ENCODE data around the gene EPN2. TPM values are rescaled to one million over a fixed set of nuclear protein-coding genes. Genes with fewer than 3 reads are reported as not detected.
A peak's percentile ranks its signal among the peaks of the same experiment; 100 is the strongest.
"Not testable (repeated sequence)": the region's sequence is repeated elsewhere in the genome, so short reads cannot be mapped to it uniquely, and the experiment has no call there.

Gene EPN2
- total RNA-seq, 4 donors from 2014 or later: 21.8 to 32.3 (median 24.7) TPM

DNA sequence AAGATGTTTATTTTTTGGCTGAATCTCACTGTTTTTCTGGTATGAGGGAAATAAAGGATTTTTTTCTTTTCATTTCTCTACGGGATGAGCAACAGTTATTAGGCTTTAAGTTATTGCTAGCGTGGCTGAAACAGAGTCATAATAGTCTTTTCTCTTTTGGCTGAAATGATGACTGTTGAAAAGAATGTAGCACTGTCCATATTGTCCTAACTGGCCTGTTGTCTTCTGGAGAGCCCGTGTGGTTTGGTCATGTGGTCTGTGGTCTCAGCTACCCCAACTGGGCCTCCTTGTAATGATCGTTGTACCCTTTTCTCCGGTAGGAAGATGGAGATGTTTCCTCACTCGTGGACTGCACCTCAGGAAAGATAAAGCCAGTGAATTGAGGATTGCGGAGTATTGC, 36.6 kb downstream of the EPN2 start:
- Histone ChIP-seq H3K27ac (no peak overlapping the region), H3K4me1 (peaks cover 30 to 51% of the 10 kb centered on the region in 2 donors), H3K27me3 (no peaks in the 10 kb centered on the region), H3K9me3 (no peaks in the 10 kb centered on the region), H3K4me3 (replicated peaks in 1 of 3) (no peak overlapping the region), H3K36me3 (no peaks in the 10 kb centered on the region)
- TF ChIP-seq POLR2A (IDR thresholded peaks at IDR 0.05) (no peak), CTCF (IDR thresholded peaks at IDR 0.05) (no peak)
- 87 to 88% methylated on average over 7 of the region's 7 CpGs for WGBS, 2 donors
- intact Hi-C loops (cut with DNase I): no loop called here
- no peak for DNase-seq

DNA sequence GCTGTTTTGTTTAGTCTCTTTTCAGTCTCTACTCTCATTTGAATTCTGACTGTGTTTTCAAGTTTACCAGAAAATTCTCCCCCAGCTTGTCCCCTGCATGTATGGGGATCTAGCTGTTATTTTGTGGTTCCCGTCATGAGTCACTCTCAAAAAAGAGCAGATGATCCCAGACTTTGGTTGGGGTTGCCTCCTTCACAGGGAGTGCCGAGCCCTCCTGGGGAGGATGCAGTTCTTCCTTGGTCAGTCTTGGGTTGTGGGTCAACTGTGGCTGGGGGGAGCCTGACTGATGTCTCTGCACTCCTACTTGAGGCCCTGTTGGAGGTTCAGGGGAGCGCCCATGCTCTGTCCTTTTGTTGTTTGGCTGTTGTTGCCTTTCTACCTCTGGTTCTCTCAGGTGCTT, 37.7 kb downstream of the EPN2 start:
- WGBS, 2 donors: 91 to 98% methylated on average over 3 of the region's 3 CpGs
- Histone ChIP-seq H3K4me3 (replicated peaks in 1 of 3) (no peak overlapping the region), H3K4me1 (peaks cover 19 to 40% of the 10 kb centered on the region in 2 donors), H3K9me3 (no peaks in the 10 kb centered on the region), H3K27ac (peak overlapping the region; percentile 25 to 56 (median 48)), H3K36me3 (no peaks in the 10 kb centered on the region), H3K27me3 (no peaks in the 10 kb centered on the region)
- DNase-seq: no peak
- intact Hi-C loops (cut with DNase I): no loop called here
- TF ChIP-seq POLR2A (IDR thresholded peaks at IDR 0.05) (no peak), CTCF (IDR thresholded peaks at IDR 0.05) (no peak)

- H3K36me3 ChIP-seq: no peaks in the 10 kb centered on the region
- TF ChIP-seq POLR2A (IDR thresholded peaks at IDR 0.05) (no peak), CTCF (IDR thresholded peaks at IDR 0.05) (no peak)
- intact Hi-C loops (cut with DNase I): no loop called here
- no peaks in the 10 kb centered on the region for H3K9me3 ChIP-seq
- no peaks in the 10 kb centered on the region for H3K27me3 ChIP-seq
- no peak for DNase-seq
- H3K4me1 ChIP-seq: peaks cover 15 to 33% of the 10 kb centered on the region in 2 donors
- H3K27ac ChIP-seq: peak overlapping the region in 2 of 3 donors; percentile 25 to 56
- no peak overlapping the region for H3K4me3 ChIP-seq (replicated peaks in 1 of 3)
- 91 to 98% methylated on average over 3 of the region's 3 CpGs for WGBS, 2 donors
Measured at GRCh38 chr17:19275457-19276127, 38.4 kb downstream of the EPN2 start.

- intact Hi-C loops (cut with DNase I); H3K4me3 ChIP-seq (replicated peaks in 1 of 3); H3K27me3 ChIP-seq; H3K36me3 ChIP-seq; H3K9me3 ChIP-seq; DNase-seq: not testable (repeated sequence)
- peaks cover 5 to 23% of the 10 kb centered on the region in 2 donors for H3K4me1 ChIP-seq
- H3K27ac ChIP-seq: peak overlapping the region in 1 of 3 donors; percentile 22
- 93 to 94% methylated on average over 4 of the region's 4 CpGs for WGBS, 2 donors
Measured at GRCh38 chr17:19278284-19278683, 41.1 kb downstream of the EPN2 start.

DNA sequence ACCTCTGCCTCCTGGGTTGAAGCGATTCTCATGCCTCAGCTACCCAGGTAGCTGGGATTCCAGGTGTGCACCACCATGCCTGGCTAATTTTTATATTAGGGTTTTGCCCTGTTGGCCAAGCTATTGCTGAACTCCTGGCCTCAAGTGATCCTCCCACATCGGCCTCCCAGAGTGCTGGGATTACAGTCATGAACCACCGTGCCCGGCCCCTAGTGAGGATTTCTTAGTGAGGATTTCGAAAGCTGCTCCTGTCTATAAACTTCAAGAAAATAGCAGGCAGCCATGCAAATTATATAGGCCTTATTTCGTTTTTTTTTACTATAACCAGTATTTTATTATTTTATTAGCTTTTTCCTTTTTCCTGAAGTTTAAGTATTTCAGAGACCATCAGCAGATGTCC, 41.6 kb downstream of the EPN2 start:
- Histone ChIP-seq H3K9me3 (no peaks in the 10 kb centered on the region), H3K27ac (peak overlapping the region in 1 of 3 donors; percentile 22), H3K36me3 (no peaks in the 10 kb centered on the region), H3K27me3 (no peaks in the 10 kb centered on the region), H3K4me3 (replicated peaks in 1 of 3) (no peak overlapping the region), H3K4me1 (peaks cover 10 to 27% of the 10 kb centered on the region in 2 donors)
- intact Hi-C loops (cut with DNase I): no loop called here
- TF ChIP-seq POLR2A (IDR thresholded peaks at IDR 0.05): no peak
- DNase-seq: no peak
- 94 to 95% methylated on average over 6 of the region's 6 CpGs for WGBS, 2 donors

DNA sequence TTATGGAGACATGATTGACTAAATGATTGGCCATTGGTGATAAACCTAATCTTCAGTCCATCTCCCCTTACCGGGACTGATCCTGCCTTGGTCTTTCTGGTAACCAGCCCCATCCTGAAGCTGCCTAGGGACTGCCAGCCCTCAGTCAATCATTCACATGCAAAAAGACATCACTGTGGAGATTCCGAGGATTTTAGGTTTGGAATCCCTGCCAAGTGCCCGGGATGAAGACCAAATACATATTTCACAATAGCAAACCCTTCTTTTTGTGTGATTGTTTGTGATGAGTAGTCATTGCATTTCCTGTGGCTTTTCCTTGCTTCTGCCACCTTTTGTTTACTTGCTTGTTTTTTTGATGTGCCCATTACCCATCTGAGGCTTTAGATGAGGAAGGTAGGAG, 44.0 kb downstream of the EPN2 start:
- Histone ChIP-seq H3K27me3 (no peaks in the 10 kb centered on the region), H3K9me3 (no peaks in the 10 kb centered on the region), H3K4me3 (replicated peaks in 1 of 3) (no peak overlapping the region), H3K36me3 (no peaks in the 10 kb centered on the region), H3K4me1 (peaks cover 19 to 30% of the 10 kb centered on the region in 2 donors), H3K27ac (no peak overlapping the region)
- intact Hi-C loops (cut with DNase I): no loop called here
- TF ChIP-seq POLR2A (IDR thresholded peaks at IDR 0.05) (no peak), CTCF (IDR thresholded peaks at IDR 0.05) (no peak)
- 68 to 70% methylated on average over 3 of the region's 3 CpGs for WGBS, 2 donors
- no peak for DNase-seq

All from thyroid gland (tissue), 4 donors.